PC-9 (cell line): ENCODE measurements around the gene SPATA3.

ENCODE experiments used
- EZH2 ChIP-seq: fragments of 200-600 bp; sonication (generic); IDR thresholded peaks from 2 replicates; pipeline ENCODE4 v1.8.0; 2017; ENCODE audit warnings: antibody characterized with exemption, low read depth
- TF ChIP-seq, protein P1 (sequence below): fragments of 200-600 bp; sonication (generic); conservative IDR thresholded peaks from 2 replicates; pipeline ENCODE4 v1.6.1; 2017; ENCODE audit warnings: mixed run types, antibody characterized with exemption, mild to moderate bottlenecking, moderate library complexity

DNA sequence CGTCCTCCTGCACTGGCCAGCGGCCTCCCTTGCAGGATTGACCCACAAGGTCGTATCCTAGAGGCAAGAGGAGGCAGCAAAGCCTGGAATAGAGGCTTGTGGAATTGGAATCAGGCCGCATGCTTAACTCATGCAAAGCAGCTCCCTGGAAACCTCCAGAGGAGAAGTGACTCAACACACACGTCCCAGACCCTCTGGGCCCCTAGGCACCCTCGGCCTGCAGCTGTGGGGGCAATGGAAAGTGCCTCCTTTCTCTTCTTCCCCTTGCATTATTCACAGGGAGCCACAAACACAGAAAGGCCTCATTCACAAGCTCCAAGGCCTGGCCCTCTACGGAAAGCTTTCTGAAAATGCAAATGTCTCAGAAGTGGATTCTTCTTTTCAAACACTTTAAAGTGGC is 19.6 kb downstream of the SPATA3 start:
- TF ChIP-seq, protein P1, sequence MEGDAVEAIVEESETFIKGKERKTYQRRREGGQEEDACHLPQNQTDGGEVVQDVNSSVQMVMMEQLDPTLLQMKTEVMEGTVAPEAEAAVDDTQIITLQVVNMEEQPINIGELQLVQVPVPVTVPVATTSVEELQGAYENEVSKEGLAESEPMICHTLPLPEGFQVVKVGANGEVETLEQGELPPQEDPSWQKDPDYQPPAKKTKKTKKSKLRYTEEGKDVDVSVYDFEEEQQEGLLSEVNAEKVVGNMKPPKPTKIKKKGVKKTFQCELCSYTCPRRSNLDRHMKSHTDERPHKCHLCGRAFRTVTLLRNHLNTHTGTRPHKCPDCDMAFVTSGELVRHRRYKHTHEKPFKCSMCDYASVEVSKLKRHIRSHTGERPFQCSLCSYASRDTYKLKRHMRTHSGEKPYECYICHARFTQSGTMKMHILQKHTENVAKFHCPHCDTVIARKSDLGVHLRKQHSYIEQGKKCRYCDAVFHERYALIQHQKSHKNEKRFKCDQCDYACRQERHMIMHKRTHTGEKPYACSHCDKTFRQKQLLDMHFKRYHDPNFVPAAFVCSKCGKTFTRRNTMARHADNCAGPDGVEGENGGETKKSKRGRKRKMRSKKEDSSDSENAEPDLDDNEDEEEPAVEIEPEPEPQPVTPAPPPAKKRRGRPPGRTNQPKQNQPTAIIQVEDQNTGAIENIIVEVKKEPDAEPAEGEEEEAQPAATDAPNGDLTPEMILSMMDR, result no peak
- TF ChIP-seq EZH2, result no peak
